Measurements from ENCODE around the gene IGF2R.
"Not testable (repeated sequence)": the region's sequence is repeated elsewhere in the genome, so short reads cannot be mapped to it uniquely, and the experiment has no call there.

IGF2R gene

GRCh38 chr6:160110586-160111123 lies 141.8 kb downstream of the IGF2R start:
- H3K4me3 Mint-ChIP-seq: no peak overlapping the region
- no peaks in the 10 kb centered on the region for H3K27me3 Mint-ChIP-seq
- H3K4me1 Mint-ChIP-seq (ENCODE audit: low read depth in 2 of 2): peaks cover 12 to 20% of the 10 kb centered on the region in 2 donors
- ATAC-seq (replicated peaks) (no peak), DNase-seq (no peak)
- H3K27ac Mint-ChIP-seq: no peak overlapping the region
- H3K36me3 Mint-ChIP-seq (ENCODE audit: insufficient read depth): peaks cover 27% of the 10 kb centered on the region
- H3K9me3 Mint-ChIP-seq: no peaks in the 10 kb centered on the region

GRCh38 chr6:160111806-160112205 lies 142.9 kb downstream of the IGF2R start:
- Mint-ChIP-seq H3K36me3 (ENCODE audit: insufficient read depth) (peaks cover 15% of the 10 kb centered on the region), H3K4me1 (ENCODE audit: low read depth in 2 of 2) (peaks cover 12 to 20% of the 10 kb centered on the region in 2 donors), H3K4me3 (no peak overlapping the region), H3K27me3 (no peaks in the 10 kb centered on the region), H3K9me3 (no peaks in the 10 kb centered on the region), H3K27ac (peak overlapping the region in 1 of 2 donors; percentile 17)
- DNase-seq: no peak
- ATAC-seq (replicated peaks): no peak

- DNase-seq: no peak
- ATAC-seq (replicated peaks): no peak
- peaks cover 13% of the 10 kb centered on the region for H3K36me3 Mint-ChIP-seq (ENCODE audit: insufficient read depth)
- H3K27ac Mint-ChIP-seq: peak overlapping the region in 1 of 2 donors; percentile 17
- H3K4me1 Mint-ChIP-seq (ENCODE audit: low read depth in 2 of 2): peaks cover 12 to 20% of the 10 kb centered on the region in 2 donors
- H3K4me3 Mint-ChIP-seq: no peak overlapping the region
- H3K27me3 Mint-ChIP-seq: no peaks in the 10 kb centered on the region
- H3K9me3 Mint-ChIP-seq: no peaks in the 10 kb centered on the region
These were observed 143.9 kb downstream of the IGF2R start for GRCh38 chr6:160112628-160113299.

GRCh38 chr6:160114536-160114935 lies 145.7 kb downstream of the IGF2R start:
- DNase-seq; H3K27me3 Mint-ChIP-seq; H3K4me3 Mint-ChIP-seq; H3K27ac Mint-ChIP-seq; H3K4me1 Mint-ChIP-seq (ENCODE audit: low read depth in 2 of 2); H3K9me3 Mint-ChIP-seq; ATAC-seq (replicated peaks): not testable (repeated sequence)
- peaks cover 13% of the 10 kb centered on the region for H3K36me3 Mint-ChIP-seq (ENCODE audit: insufficient read depth)

- Mint-ChIP-seq H3K9me3 (no peaks in the 10 kb centered on the region), H3K36me3 (ENCODE audit: insufficient read depth) (peaks cover 6% of the 10 kb centered on the region), H3K4me3 (no peak overlapping the region), H3K27me3 (no peaks in the 10 kb centered on the region), H3K27ac (no peak overlapping the region), H3K4me1 (ENCODE audit: low read depth in 2 of 2) (peaks cover 2 to 5% of the 10 kb centered on the region in 2 donors)
- no peak for ATAC-seq (replicated peaks)
- DNase-seq: no peak
These were observed 146.5 kb downstream of the IGF2R start for GRCh38 chr6:160115421-160115820.

- H3K27me3 Mint-ChIP-seq: no peaks in the 10 kb centered on the region
- H3K4me1 Mint-ChIP-seq (ENCODE audit: low read depth in 2 of 2): no peaks in the 10 kb centered on the region
- no peak for ATAC-seq (replicated peaks)
- DNase-seq: no peak
- no peak overlapping the region for H3K4me3 Mint-ChIP-seq
- H3K9me3 Mint-ChIP-seq: no peaks in the 10 kb centered on the region
- H3K36me3 Mint-ChIP-seq (ENCODE audit: insufficient read depth): peaks cover 5% of the 10 kb centered on the region
- H3K27ac Mint-ChIP-seq: no peak overlapping the region
These were observed 147.5 kb downstream of the IGF2R start for GRCh38 chr6:160116411-160116810.

- H3K4me3 Mint-ChIP-seq: no peak overlapping the region
These were observed 148.3 kb downstream of the IGF2R start for GRCh38 chr6:160117137-160117536.

GRCh38 chr6:160118620-160119229 lies 149.8 kb downstream of the IGF2R start:
- Mint-ChIP-seq H3K9me3 (no peaks in the 10 kb centered on the region), H3K4me1 (ENCODE audit: low read depth in 2 of 2) (no peaks in the 10 kb centered on the region), H3K27ac (no peak overlapping the region), H3K4me3 (no peak overlapping the region), H3K36me3 (ENCODE audit: insufficient read depth) (no peaks in the 10 kb centered on the region), H3K27me3 (no peaks in the 10 kb centered on the region)
- no peak for ATAC-seq (replicated peaks)
- no peak for DNase-seq

More at GRCh38 chr6:160117137-160117536, 148.3 kb downstream of the IGF2R start:
- Mint-ChIP-seq H3K4me1 (ENCODE audit: low read depth in 2 of 2) (no peaks in the 10 kb centered on the region), H3K27ac (no peak overlapping the region), H3K36me3 (ENCODE audit: insufficient read depth) (peaks cover 5% of the 10 kb centered on the region), H3K9me3 (no peaks in the 10 kb centered on the region), H3K27me3 (no peaks in the 10 kb centered on the region)
- DNase-seq: no peak
- no peak for ATAC-seq (replicated peaks)

- ATAC-seq (replicated peaks) (no peak), DNase-seq (no peak)
- Mint-ChIP-seq H3K36me3 (ENCODE audit: insufficient read depth) (no peaks in the 10 kb centered on the region), H3K9me3 (no peaks in the 10 kb centered on the region), H3K4me1 (ENCODE audit: low read depth in 2 of 2) (no peaks in the 10 kb centered on the region), H3K4me3 (no peak overlapping the region), H3K27ac (peak overlapping the region in 1 of 2 donors; percentile 8), H3K27me3 (no peaks in the 10 kb centered on the region)
These were observed 151.2 kb downstream of the IGF2R start for GRCh38 chr6:160120087-160120486.

GRCh38 chr6:160121558-160121957 lies 152.7 kb downstream of the IGF2R start, which contains the start of gene SLC22A1:
Gene SLC22A1, plus strand, starts transcription at chr6:160121815. Its CDS starts 121 bp downstream, at chr6:160121936.
- Mint-ChIP-seq H3K9me3 (no peaks in the 10 kb centered on the region), H3K4me3 (no peak within 1 kb of the TSS), H3K4me1 (ENCODE audit: low read depth in 2 of 2) (no peaks in the 10 kb centered on the region), H3K27me3 (no peaks in the 10 kb centered on the region), H3K27ac (peak within 1 kb of the TSS in 1 of 2 donors; percentile 26), H3K36me3 (ENCODE audit: insufficient read depth) (no peaks in the 10 kb centered on the region)
- ATAC-seq (replicated peaks): no peak
- DNase-seq: no peak

- Mint-ChIP-seq H3K4me3 (no peak overlapping the region), H3K9me3 (no peaks in the 10 kb centered on the region), H3K27ac (no peak overlapping the region), H3K36me3 (ENCODE audit: insufficient read depth) (no peaks in the 10 kb centered on the region), H3K27me3 (no peaks in the 10 kb centered on the region), H3K4me1 (ENCODE audit: low read depth in 2 of 2) (no peaks in the 10 kb centered on the region)
- DNase-seq (no peak), ATAC-seq (replicated peaks) (no peak)
These were observed 153.1 kb downstream of the IGF2R start for GRCh38 chr6:160121981-160122380.

GRCh38 chr6:160122744-160123143 lies 153.9 kb downstream of the IGF2R start:
- Mint-ChIP-seq H3K36me3 (ENCODE audit: insufficient read depth) (no peaks in the 10 kb centered on the region), H3K4me1 (ENCODE audit: low read depth in 2 of 2) (no peaks in the 10 kb centered on the region), H3K27ac (no peak overlapping the region), H3K9me3 (no peaks in the 10 kb centered on the region), H3K27me3 (no peaks in the 10 kb centered on the region), H3K4me3 (no peak overlapping the region)
- ATAC-seq (replicated peaks): no peak
- no peak for DNase-seq

GRCh38 chr6:160124007-160124406 lies 155.1 kb downstream of the IGF2R start:
- Mint-ChIP-seq H3K27ac (no peak overlapping the region), H3K4me1 (ENCODE audit: low read depth in 2 of 2) (no peaks in the 10 kb centered on the region), H3K9me3 (no peaks in the 10 kb centered on the region), H3K36me3 (ENCODE audit: insufficient read depth) (no peaks in the 10 kb centered on the region), H3K27me3 (no peaks in the 10 kb centered on the region), H3K4me3 (no peak overlapping the region)
- ATAC-seq (replicated peaks) (no peak), DNase-seq (no peak)

- no peaks in the 10 kb centered on the region for H3K36me3 Mint-ChIP-seq (ENCODE audit: insufficient read depth)
- ATAC-seq (replicated peaks): no peak
- no peaks in the 10 kb centered on the region for H3K9me3 Mint-ChIP-seq
- no peaks in the 10 kb centered on the region for H3K27me3 Mint-ChIP-seq
- H3K4me3 Mint-ChIP-seq: no peak overlapping the region
- H3K4me1 Mint-ChIP-seq (ENCODE audit: low read depth in 2 of 2): peaks cover 0 to 5% of the 10 kb centered on the region in 2 donors
- no peak for DNase-seq
- no peak overlapping the region for H3K27ac Mint-ChIP-seq
These were observed 155.7 kb downstream of the IGF2R start for GRCh38 chr6:160124605-160125004.

All from effector memory CD8-positive, alpha-beta T cell (primary cell).